Activated CD4-positive, alpha-beta T cell treated with anti-CD3 and anti-CD28 coated beads, Interleukin-2, amount 10 ng/mL, durations not matched to agents 7 days and 5 days (primary cell): ENCODE data around the gene SND1. TPM values are rescaled to one million over a fixed set of nuclear protein-coding genes. Genes with fewer than 3 reads are reported as not detected.

Source experiments
- CTCF ChIA-PET: fragments of 350-600 bp; sonication (Branson Sonifier 250); formaldehyde crosslinking; loops from one replicate; lab custom pipeline; 2021; ENCODE audit warnings: antibody characterized with exemption; lab: Charles Lee
- POLR2A ChIA-PET: fragments of 350-600 bp; sonication (Branson Sonifier 250); formaldehyde crosslinking; loops from one replicate; lab custom pipeline; 2021; ENCODE audit warnings: antibody characterized with exemption; lab: Charles Lee
- DNase-seq: peaks from one replicate; pipeline ENCODE4 v3.0.0-alpha.2; 2020
- H3K27ac Mint-ChIP-seq: one replicate; pipeline ENCODE4 v1.8.0; 2021; ENCODE audit warnings: mild to moderate bottlenecking, moderate library complexity, mixed read lengths
- H3K27me3 Mint-ChIP-seq: one replicate; pipeline ENCODE4 v1.8.0; 2021; ENCODE audit warnings: mixed read lengths
- H3K36me3 Mint-ChIP-seq: one replicate; pipeline ENCODE4 v1.8.0; 2021; ENCODE audit warnings: low read depth, mixed read lengths
- H3K4me1 Mint-ChIP-seq: one replicate; pipeline ENCODE4 v1.8.0; 2021; ENCODE audit warnings: mixed read lengths
- H3K4me3 Mint-ChIP-seq: one replicate; pipeline ENCODE4 v1.8.0; 2021; ENCODE audit warnings: mild to moderate bottlenecking, moderate library complexity, mixed read lengths
- H3K9me3 Mint-ChIP-seq: one replicate; pipeline ENCODE4 v1.8.0; 2021; ENCODE audit warnings: mixed read lengths
- total RNA-seq, 2 experiments: library from RNA; stranded (reverse); gene quantifications; one replicate each; pipeline ENCODE4 v1.2.3, GENCODE V29; 2021

SND1 gene
- total RNA-seq, 2 experiments from 2014 or later, result 141 to 163 TPM

DNA sequence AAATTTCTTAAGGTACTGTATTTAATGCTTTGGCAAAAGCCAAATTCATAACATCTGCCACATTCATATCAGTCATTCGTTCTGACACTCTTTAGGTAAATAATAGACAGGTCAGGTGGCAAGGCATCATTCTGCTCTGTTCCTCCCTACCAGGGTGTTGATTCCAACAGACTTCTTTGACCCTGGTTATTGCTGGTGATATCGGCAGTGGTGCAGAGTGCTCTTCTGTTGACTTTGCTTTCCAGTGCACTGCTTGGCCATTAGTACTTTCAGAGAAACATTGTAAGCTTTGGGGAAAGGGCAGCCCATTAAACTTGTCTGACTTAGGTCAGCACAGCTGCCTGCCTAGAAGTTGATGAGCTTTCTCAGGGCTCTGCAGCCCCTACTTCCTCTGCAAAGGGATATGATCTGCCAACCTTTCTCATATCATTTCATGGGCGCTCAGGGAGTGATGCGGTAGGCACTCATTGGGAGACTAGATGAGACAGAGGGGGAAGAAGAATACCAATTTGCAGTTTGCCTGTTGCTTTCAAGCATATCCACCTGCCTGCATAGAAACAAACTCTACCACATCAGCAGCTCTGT lies 240.0 kb downstream of the SND1 start:
- peaks cover 28% of the 10 kb centered on the region for H3K36me3 Mint-ChIP-seq
- no peak overlapping the region for H3K27ac Mint-ChIP-seq
- no peak overlapping the region for H3K4me3 Mint-ChIP-seq
- CTCF ChIA-PET, result interaction anchor here (1.1 kb wide), 1 partner anchor 36 kb away, joined by 3 read pairs; no protein-coding TSS in a partner anchor
- H3K9me3 Mint-ChIP-seq, result no peaks in the 10 kb centered on the region
- POLR2A ChIA-PET, result no interaction called here
- DNase-seq, result no peak
- no peaks in the 10 kb centered on the region for H3K4me1 Mint-ChIP-seq
- no peaks in the 10 kb centered on the region for H3K27me3 Mint-ChIP-seq

DNA sequence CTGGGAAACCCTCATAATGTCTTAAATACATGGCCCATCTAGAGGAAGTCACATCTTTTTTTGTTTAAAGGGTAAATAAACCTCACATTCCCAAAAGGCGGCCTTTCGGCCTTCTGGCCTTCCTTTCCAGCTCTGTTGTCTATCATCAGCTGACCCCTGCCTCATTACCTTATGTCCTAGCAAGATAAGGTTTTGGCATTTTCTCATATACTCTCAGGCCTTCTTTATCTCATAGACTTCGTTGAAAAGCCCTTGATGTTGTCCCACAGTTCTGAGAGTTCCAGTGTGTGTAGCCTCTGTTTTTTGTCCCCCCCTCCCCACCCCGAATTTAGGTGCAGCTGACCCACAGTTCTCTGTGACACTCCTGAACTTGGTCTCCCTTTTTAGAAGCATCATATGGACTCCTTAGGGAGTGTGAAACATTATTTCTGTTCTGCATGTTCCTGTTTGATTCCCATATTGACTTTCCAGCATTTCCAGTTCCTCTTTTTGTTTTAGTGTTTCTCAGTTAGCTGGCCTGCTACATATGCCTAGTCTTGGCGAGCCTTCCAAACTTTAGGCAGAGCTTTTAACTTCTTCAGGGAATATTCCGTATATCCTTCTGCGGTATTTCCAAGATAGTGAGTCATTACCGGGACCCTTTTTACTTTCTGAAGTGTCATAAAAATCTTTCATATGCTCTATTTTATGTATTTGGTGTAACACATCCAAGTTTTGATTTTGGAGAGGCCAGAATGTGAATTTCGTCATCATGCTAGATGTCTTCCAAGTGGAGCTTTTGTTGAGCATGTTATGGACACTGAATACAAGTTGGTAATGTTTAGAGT lies 240.7 kb downstream of the SND1 start:
- H3K36me3 Mint-ChIP-seq, result peaks cover 25% of the 10 kb centered on the region
- no peaks in the 10 kb centered on the region for H3K9me3 Mint-ChIP-seq
- no peak overlapping the region for H3K4me3 Mint-ChIP-seq
- H3K27ac Mint-ChIP-seq, result no peak overlapping the region
- CTCF ChIA-PET, result interaction anchor here (1.1 to 1.9 kb wide), 2 partner anchors 11 to 35 kb away, joined by 3 to 5 read pairs; no protein-coding TSS in a partner anchor
- no peaks in the 10 kb centered on the region for H3K4me1 Mint-ChIP-seq
- no peaks in the 10 kb centered on the region for H3K27me3 Mint-ChIP-seq
- POLR2A ChIA-PET, result no interaction called here
- no peak for DNase-seq

DNA sequence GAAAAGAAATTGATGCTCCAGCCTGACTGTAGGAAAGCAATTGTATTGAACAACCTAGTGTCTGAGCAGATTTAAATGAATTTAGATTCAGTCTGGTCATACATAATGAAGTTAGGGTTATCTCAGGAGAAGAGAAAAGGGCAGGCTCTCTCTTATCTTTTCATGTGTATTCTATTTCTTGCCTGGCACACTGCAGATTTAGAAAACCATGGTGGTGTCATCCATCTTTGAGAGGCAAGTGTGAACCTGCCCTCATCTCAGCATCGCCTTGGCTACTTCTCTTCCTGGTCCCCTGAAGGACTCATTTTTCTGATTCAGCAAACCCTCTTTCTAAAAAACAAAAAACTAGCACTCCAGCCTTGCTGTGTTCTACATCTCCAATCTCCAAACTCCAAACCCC lies 241.6 kb downstream of the SND1 start:
- CTCF ChIA-PET, result interaction anchor here (1.9 kb wide), 1 partner anchor 10 kb away, joined by 5 read pairs; no protein-coding TSS in a partner anchor

GRCh38 chr7:127894588-127894987 lies 242.6 kb downstream of the SND1 start:
- Mint-ChIP-seq H3K9me3 (no peaks in the 10 kb centered on the region), H3K4me3 (no peak overlapping the region), H3K36me3 (peaks cover 24% of the 10 kb centered on the region), H3K27ac (no peak overlapping the region), H3K4me1 (no peaks in the 10 kb centered on the region), H3K27me3 (no peaks in the 10 kb centered on the region)
- DNase-seq, result no peak
- ChIA-PET POLR2A (no interaction called here), CTCF (interaction anchor here (1.9 kb wide), 1 partner anchor 9 kb away, joined by 5 read pairs; no protein-coding TSS in a partner anchor)

More for the DNA sequence above, 241.6 kb downstream of the SND1 start:
- DNase-seq, result no peak
- POLR2A ChIA-PET, result no interaction called here
- no peaks in the 10 kb centered on the region for H3K9me3 Mint-ChIP-seq
- no peak overlapping the region for H3K27ac Mint-ChIP-seq
- no peaks in the 10 kb centered on the region for H3K27me3 Mint-ChIP-seq
- peaks cover 23% of the 10 kb centered on the region for H3K36me3 Mint-ChIP-seq
- no peaks in the 10 kb centered on the region for H3K4me1 Mint-ChIP-seq
- no peak overlapping the region for H3K4me3 Mint-ChIP-seq

DNA sequence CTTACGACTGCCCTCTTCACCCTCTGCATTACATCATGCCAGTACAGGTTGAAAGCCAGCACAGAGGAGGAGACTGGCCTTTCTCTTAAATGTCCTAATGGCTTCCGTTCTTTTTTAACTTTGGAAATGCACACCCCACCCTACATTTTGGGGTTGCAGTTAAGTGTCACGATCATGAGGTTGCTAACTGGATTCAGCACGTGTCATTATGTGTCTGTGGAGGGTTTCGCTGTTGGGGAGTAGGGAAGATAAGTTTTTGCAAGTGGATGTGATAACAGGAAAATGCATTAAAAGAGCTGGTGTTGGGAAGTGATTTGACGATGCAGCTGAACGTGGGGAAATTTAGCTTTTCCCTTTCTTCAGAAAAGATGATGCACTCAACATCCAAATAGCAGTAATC lies 243.4 kb downstream of the SND1 start:
- Mint-ChIP-seq H3K4me1 (peaks cover 4% of the 10 kb centered on the region), H3K4me3 (no peak overlapping the region), H3K36me3 (peaks cover 19% of the 10 kb centered on the region), H3K27ac (no peak overlapping the region), H3K27me3 (no peaks in the 10 kb centered on the region), H3K9me3 (no peaks in the 10 kb centered on the region)
- no peak for DNase-seq
- ChIA-PET CTCF (interaction anchor here (1.0 kb wide), 2 partner anchors 10 to 13 kb away, joined by 3 to 4 read pairs; no protein-coding TSS in a partner anchor), POLR2A (interaction anchor here (0.5 kb wide), 1 partner anchor 26 kb away, joined by 6 read pairs; no protein-coding TSS in a partner anchor)

- peaks cover 6% of the 10 kb centered on the region for H3K4me1 Mint-ChIP-seq
- ChIA-PET POLR2A (interaction anchor here (0.5 kb wide), 1 partner anchor 25 kb away, joined by 6 read pairs; no protein-coding TSS in a partner anchor), CTCF (interaction anchor here (1.0 kb wide), 2 partner anchors 10 to 12 kb away, joined by 3 to 4 read pairs; no protein-coding TSS in a partner anchor)
- H3K36me3 Mint-ChIP-seq, result peaks cover 15% of the 10 kb centered on the region
- no peak for DNase-seq
- H3K27me3 Mint-ChIP-seq, result no peaks in the 10 kb centered on the region
- no peak overlapping the region for H3K4me3 Mint-ChIP-seq
- H3K9me3 Mint-ChIP-seq, result no peaks in the 10 kb centered on the region
- no peak overlapping the region for H3K27ac Mint-ChIP-seq
Measured at GRCh38 chr7:127895814-127896280, 243.9 kb downstream of the SND1 start.

DNA sequence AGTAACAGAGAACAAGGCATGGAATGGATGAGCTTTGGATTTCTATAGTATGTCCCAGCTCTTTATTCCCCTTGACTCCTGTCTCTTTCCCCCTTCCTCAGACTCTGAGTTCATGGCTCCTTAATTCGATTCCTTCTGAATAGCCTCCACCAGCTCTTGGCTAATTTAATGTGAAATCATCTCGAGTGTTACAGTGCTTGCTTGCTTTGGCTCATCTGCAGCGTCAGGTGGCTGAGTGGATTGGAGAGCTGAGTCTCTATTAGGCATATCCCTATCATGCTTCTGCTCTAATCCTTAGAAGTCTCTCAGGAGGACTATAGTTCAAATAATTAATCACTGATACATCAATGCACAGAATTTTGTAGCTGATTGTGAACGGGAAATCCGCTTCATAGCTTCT lies 244.7 kb downstream of the SND1 start:
- DNase-seq, result no peak
- ChIA-PET POLR2A (no interaction called here), CTCF (no interaction called here)
- no peaks in the 10 kb centered on the region for H3K27me3 Mint-ChIP-seq
- H3K4me1 Mint-ChIP-seq, result peaks cover 11% of the 10 kb centered on the region
- no peak overlapping the region for H3K4me3 Mint-ChIP-seq
- H3K9me3 Mint-ChIP-seq, result no peaks in the 10 kb centered on the region
- no peak overlapping the region for H3K27ac Mint-ChIP-seq
- peaks cover 15% of the 10 kb centered on the region for H3K36me3 Mint-ChIP-seq

DNA sequence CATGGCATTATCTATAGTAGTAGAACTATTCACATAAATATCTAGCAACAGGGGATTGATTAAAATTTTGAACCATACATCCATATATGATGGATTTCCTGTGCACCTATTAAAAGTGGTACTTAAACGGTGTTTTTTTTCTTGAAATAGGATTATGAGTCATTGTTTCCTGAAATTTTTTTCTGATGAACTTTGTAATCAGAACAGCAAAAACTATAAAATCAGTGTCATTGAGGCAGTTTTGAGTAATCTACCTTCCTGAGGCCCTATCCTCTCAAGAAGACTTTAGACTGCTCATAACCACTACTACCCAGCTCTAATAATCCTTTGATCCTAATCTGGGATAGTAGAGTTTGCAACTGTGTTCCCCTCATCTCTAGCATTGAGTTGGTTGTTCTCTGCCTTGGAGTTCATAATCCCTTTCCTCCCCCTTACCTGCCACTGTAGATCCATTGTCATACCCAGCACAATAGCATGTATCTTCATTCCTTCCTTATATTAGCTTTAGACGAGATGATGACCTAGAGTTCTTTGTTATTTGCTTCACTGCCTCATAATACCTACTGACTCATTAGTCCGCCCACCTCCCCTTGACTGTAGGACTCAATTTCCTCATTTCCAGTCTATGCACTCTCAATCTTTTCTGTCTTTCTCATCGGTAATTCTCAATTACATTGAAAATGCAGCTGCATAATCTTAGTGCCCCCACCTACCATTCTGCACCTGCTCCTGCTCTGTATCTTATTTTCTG lies 245.9 kb downstream of the SND1 start:
- Mint-ChIP-seq H3K4me1 (peaks cover 17% of the 10 kb centered on the region), H3K27ac (no peak overlapping the region), H3K4me3 (no peak overlapping the region), H3K27me3 (no peaks in the 10 kb centered on the region), H3K36me3 (peaks cover 11% of the 10 kb centered on the region), H3K9me3 (no peaks in the 10 kb centered on the region)
- DNase-seq, result no peak
- CTCF ChIA-PET, result interaction anchor here (1.3 kb wide), 1 partner anchor 12 kb away, joined by 3 read pairs; no protein-coding TSS in a partner anchor
- POLR2A ChIA-PET, result interaction anchor here (0.6 kb wide), 1 partner anchor 411 kb away, joined by 3 read pairs; no protein-coding TSS in a partner anchor

- CTCF ChIA-PET, result interaction anchor here (1.2 kb wide), 1 partner anchor 24 kb away, joined by 3 read pairs; no protein-coding TSS in a partner anchor
- H3K4me1 Mint-ChIP-seq, result peaks cover 17% of the 10 kb centered on the region
- no peak overlapping the region for H3K4me3 Mint-ChIP-seq
- DNase-seq, result no peak
- H3K9me3 Mint-ChIP-seq, result no peaks in the 10 kb centered on the region
- H3K27ac Mint-ChIP-seq, result no peak overlapping the region
- POLR2A ChIA-PET, result no interaction called here
- peaks cover 7% of the 10 kb centered on the region for H3K36me3 Mint-ChIP-seq
- no peaks in the 10 kb centered on the region for H3K27me3 Mint-ChIP-seq
Measured at GRCh38 chr7:127899411-127899810, 247.4 kb downstream of the SND1 start.

DNA sequence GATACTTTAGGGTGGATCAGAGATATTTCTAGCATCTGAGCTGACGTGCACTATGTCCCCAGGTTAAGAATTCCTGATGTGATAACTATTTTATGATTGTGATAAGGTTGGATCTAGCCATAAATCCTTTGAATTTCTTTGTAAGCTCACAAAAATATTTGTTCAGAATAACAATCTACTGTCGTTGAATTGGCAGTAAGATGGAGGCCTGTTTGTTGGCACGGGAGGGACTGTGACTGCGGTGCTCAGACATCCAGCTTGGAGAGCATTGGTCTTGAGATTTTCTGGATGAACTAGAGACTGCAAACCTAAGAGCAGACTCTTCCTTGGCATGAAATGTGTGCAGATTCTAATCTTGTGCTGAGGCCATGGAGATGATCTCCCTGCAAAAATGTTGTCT lies 248.1 kb downstream of the SND1 start:
- ChIA-PET CTCF (interaction anchor here (0.6 to 1.2 kb wide), 2 partner anchors 24 to 420 kb away, joined by 3 to 4 read pairs; no protein-coding TSS in a partner anchor), POLR2A (no interaction called here)
- DNase-seq, result no peak
- no peak overlapping the region for H3K27ac Mint-ChIP-seq
- no peak overlapping the region for H3K4me3 Mint-ChIP-seq
- H3K9me3 Mint-ChIP-seq, result no peaks in the 10 kb centered on the region
- peaks cover 23% of the 10 kb centered on the region for H3K4me1 Mint-ChIP-seq
- no peaks in the 10 kb centered on the region for H3K27me3 Mint-ChIP-seq
- peaks cover 7% of the 10 kb centered on the region for H3K36me3 Mint-ChIP-seq

GRCh38 chr7:127900732-127901685 lies 249.0 kb downstream of the SND1 start:
- no peak overlapping the region for H3K27ac Mint-ChIP-seq
- H3K9me3 Mint-ChIP-seq, result no peaks in the 10 kb centered on the region
- DNase-seq, result no peak
- no peaks in the 10 kb centered on the region for H3K27me3 Mint-ChIP-seq
- no peak overlapping the region for H3K4me3 Mint-ChIP-seq
- H3K4me1 Mint-ChIP-seq, result peaks cover 31% of the 10 kb centered on the region
- peaks cover 12% of the 10 kb centered on the region for H3K36me3 Mint-ChIP-seq
- ChIA-PET CTCF (interaction anchor here (1.2 kb wide), 1 partner anchor 25 kb away, joined by 3 read pairs; no protein-coding TSS in a partner anchor), POLR2A (no interaction called here)
